ENCODE results near the gene ASH1L.
"Not testable (repeated sequence)": the region's sequence is repeated elsewhere in the genome, so short reads cannot be mapped to it uniquely, and the experiment has no call there.

GRCh38 chr1:155589282-155589681 lies 26.7 kb upstream of the ASH1L start:
- not testable (repeated sequence) for TF ChIP-seq KLF1 (tag; IDR thresholded peaks at IDR 0.05); EZH2 (IDR thresholded peaks at IDR 0.05; ENCODE audit: borderline replicate concordance, low read depth, low read length); CEBPB (tag; IDR thresholded peaks at IDR 0.05); EP300 (IDR thresholded peaks at IDR 0.05; ENCODE audit: low read length); CREB1 (IDR thresholded peaks at IDR 0.05); CREB1 (CRISPR knock-in tag; IDR thresholded peaks at IDR 0.05); SMARCA5 (IDR thresholded peaks at IDR 0.05); ARID3B (CRISPR knock-in tag; IDR thresholded peaks at IDR 0.05; ENCODE audit: borderline replicate concordance); SRF (CRISPR knock-in tag; IDR thresholded peaks at IDR 0.05); MXI1 (IDR thresholded peaks at IDR 0.05; ENCODE audit: low read depth, low read length); GATA2 (CRISPR knock-in tag; IDR thresholded peaks at IDR 0.05); HDAC2 (IDR thresholded peaks at IDR 0.05); WHSC1 (IDR thresholded peaks at IDR 0.05; ENCODE audit: low read length)
